ENCODE data around the gene CEP135. TPM values are rescaled to one million over a fixed set of nuclear protein-coding genes. Genes with fewer than 3 reads are reported as not detected.
A peak's percentile ranks its signal among the peaks of the same experiment; 100 is the strongest.

The CEP135 gene
- total RNA-seq, 1 experiment from 2014 or later: 19.1 TPM

DNA sequence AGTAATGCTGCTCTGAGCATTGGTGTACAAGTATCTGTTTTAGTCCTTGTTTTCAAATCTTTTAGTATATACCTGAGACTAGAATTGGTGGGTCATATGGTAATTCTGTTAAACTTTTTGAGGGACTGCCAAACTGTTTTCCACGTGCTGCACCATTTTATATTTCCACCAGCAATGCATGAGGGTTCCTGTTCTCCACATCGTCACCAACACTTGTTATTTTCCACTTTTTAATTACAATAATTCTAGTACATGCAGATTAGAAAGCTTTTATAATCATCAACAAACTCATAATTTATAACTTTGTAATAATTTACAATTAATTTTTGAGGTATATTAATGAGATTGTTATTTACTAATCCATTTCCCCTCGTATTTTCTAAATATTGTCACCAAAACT lies 79.4 kb downstream of the CEP135 start:
- ChIA-PET CTCF (no interaction called here), POLR2A (ENCODE audit: unreplicated experiment) (no interaction called here)
- Histone ChIP-seq H3K4me2 (ENCODE audit: low read length) (no peak overlapping the region), H3K4me3 (ENCODE audit: low read length) (no peak overlapping the region), H3F3A (ENCODE audit: low read length, unreplicated experiment) (no peaks in the 10 kb centered on the region), H3K27ac (ENCODE audit: low read length) (no peak overlapping the region), H3K27me3 (ENCODE audit: low read length) (no peaks in the 10 kb centered on the region), H3K36me3 (ENCODE audit: low read depth, low read length) (peaks cover 22% of the 10 kb centered on the region), H4K20me1 (ENCODE audit: low read length) (no peaks in the 10 kb centered on the region), H3K9me3 (ENCODE audit: low read length) (no peaks in the 10 kb centered on the region), H3K4me1 (ENCODE audit: insufficient read depth, low read length) (peaks cover 14% of the 10 kb centered on the region), H3K79me2 (ENCODE audit: low read length) (no peaks in the 10 kb centered on the region), H3K9me2 (replicated peaks; ENCODE audit: low read length) (no peaks in the 10 kb centered on the region), H2AFZ (ENCODE audit: low read length) (no peak overlapping the region), H3K9ac (ENCODE audit: low read length) (no peak overlapping the region)
- TF ChIP-seq, protein P1, sequence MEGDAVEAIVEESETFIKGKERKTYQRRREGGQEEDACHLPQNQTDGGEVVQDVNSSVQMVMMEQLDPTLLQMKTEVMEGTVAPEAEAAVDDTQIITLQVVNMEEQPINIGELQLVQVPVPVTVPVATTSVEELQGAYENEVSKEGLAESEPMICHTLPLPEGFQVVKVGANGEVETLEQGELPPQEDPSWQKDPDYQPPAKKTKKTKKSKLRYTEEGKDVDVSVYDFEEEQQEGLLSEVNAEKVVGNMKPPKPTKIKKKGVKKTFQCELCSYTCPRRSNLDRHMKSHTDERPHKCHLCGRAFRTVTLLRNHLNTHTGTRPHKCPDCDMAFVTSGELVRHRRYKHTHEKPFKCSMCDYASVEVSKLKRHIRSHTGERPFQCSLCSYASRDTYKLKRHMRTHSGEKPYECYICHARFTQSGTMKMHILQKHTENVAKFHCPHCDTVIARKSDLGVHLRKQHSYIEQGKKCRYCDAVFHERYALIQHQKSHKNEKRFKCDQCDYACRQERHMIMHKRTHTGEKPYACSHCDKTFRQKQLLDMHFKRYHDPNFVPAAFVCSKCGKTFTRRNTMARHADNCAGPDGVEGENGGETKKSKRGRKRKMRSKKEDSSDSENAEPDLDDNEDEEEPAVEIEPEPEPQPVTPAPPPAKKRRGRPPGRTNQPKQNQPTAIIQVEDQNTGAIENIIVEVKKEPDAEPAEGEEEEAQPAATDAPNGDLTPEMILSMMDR (conservative IDR thresholded peaks at IDR 0.05; ENCODE audit: low read depth, low read length): no peak
- TF ChIP-seq EZH2 (IDR thresholded peaks at IDR 0.05; ENCODE audit: low read length, unreplicated experiment) (no peak), EZH2phosphoT487 (IDR thresholded peaks at IDR 0.05; ENCODE audit: borderline replicate concordance, low read length) (no peak)
- no TSS peak for BruUV-seq (replicated peaks)
- intact Hi-C loops (cut with micrococcal nuclease): no loop called here
- ATAC-seq: no peak
- no peak for DNase-seq

- peak; percentile 52 for DNase-seq
- intact Hi-C loops (cut with micrococcal nuclease): no loop called here
Observed at GRCh38 chr4:56038487-56039162, 89.9 kb downstream of the CEP135 start.

DNA sequence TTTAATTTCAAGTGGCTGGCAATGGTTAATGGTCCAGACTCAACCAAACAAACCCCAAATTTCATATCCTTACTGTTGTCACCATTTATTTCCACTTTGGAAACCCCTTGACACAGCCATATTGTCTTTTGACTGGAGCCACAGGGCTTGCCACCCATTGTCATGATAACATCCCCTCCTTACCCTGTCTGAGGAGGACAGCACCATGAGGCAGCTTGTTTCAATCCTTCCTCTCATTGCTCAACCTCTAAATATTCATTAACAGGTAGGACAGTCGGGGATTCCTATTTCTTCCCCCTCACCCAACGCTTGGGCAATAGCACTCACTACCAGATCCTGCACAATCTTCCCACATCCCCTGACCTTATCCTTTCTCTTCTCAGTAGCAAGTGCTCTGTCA lies 92.1 kb downstream of the CEP135 start:
- ChIA-PET POLR2A (ENCODE audit: unreplicated experiment) (no interaction called here), CTCF (no interaction called here)
- H3K9me3 ChIP-seq (ENCODE audit: low read length): no peaks in the 10 kb centered on the region
- no peaks in the 10 kb centered on the region for H4K20me1 ChIP-seq (ENCODE audit: low read length)
- H3K27me3 ChIP-seq (ENCODE audit: low read length): peaks cover 36% of the 10 kb centered on the region
- H3K4me1 ChIP-seq (ENCODE audit: insufficient read depth, low read length): no peaks in the 10 kb centered on the region
- DNase-seq (no peak), ATAC-seq (no peak)
- no peaks in the 10 kb centered on the region for H3K9me2 ChIP-seq (replicated peaks; ENCODE audit: low read length)
- H3K36me3 ChIP-seq (ENCODE audit: low read depth, low read length): no peaks in the 10 kb centered on the region
- no peak overlapping the region for H3K9ac ChIP-seq (ENCODE audit: low read length)
- TF ChIP-seq EZH2 (IDR thresholded peaks at IDR 0.05; ENCODE audit: low read length, unreplicated experiment) (no peak), EZH2phosphoT487 (IDR thresholded peaks at IDR 0.05; ENCODE audit: borderline replicate concordance, low read length) (no peak)
- TF ChIP-seq, protein P1 (conservative IDR thresholded peaks at IDR 0.05; ENCODE audit: low read depth, low read length): no peak
- H2AFZ ChIP-seq (ENCODE audit: low read length): no peak overlapping the region
- no peak overlapping the region for H3K27ac ChIP-seq (ENCODE audit: low read length)
- intact Hi-C loops (cut with micrococcal nuclease): no loop called here
- H3K4me2 ChIP-seq (ENCODE audit: low read length): no peak overlapping the region
- BruUV-seq (replicated peaks): no TSS peak
- H3F3A ChIP-seq (ENCODE audit: low read length, unreplicated experiment): no peaks in the 10 kb centered on the region
- H3K79me2 ChIP-seq (ENCODE audit: low read length): no peaks in the 10 kb centered on the region
- H3K4me3 ChIP-seq (ENCODE audit: low read length): no peak overlapping the region

More at GRCh38 chr4:56038487-56039162, 89.9 kb downstream of the CEP135 start:
- no peaks in the 10 kb centered on the region for H3K4me1 ChIP-seq (ENCODE audit: insufficient read depth, low read length)
- no peak overlapping the region for H3K9ac ChIP-seq (ENCODE audit: low read length)
- POLR2A ChIA-PET (ENCODE audit: unreplicated experiment): no interaction called here
- no peaks in the 10 kb centered on the region for H4K20me1 ChIP-seq (ENCODE audit: low read length)
- H3K9me2 ChIP-seq (replicated peaks; ENCODE audit: low read length): no peaks in the 10 kb centered on the region
- H3F3A ChIP-seq (ENCODE audit: low read length, unreplicated experiment): no peaks in the 10 kb centered on the region
- no peak overlapping the region for H3K4me3 ChIP-seq (ENCODE audit: low read length)
- no peaks in the 10 kb centered on the region for H3K79me2 ChIP-seq (ENCODE audit: low read length)
- no peak overlapping the region for H2AFZ ChIP-seq (ENCODE audit: low read length)
- no peak overlapping the region for H3K4me2 ChIP-seq (ENCODE audit: low read length)
- H3K9me3 ChIP-seq (ENCODE audit: low read length): no peaks in the 10 kb centered on the region
- H3K27ac ChIP-seq (ENCODE audit: low read length): no peak overlapping the region
- ATAC-seq: no peak; the same call in 1 of the 2 replicates
- H3K36me3 ChIP-seq (ENCODE audit: low read depth, low read length): no peaks in the 10 kb centered on the region
- H3K27me3 ChIP-seq (ENCODE audit: low read length): peaks cover 27% of the 10 kb centered on the region
- TF ChIP-seq EZH2phosphoT487 (IDR thresholded peaks at IDR 0.05; ENCODE audit: borderline replicate concordance, low read length) (no peak), EZH2 (IDR thresholded peaks at IDR 0.05; ENCODE audit: low read length, unreplicated experiment) (no peak)
- TF ChIP-seq, protein P1 (conservative IDR thresholded peaks at IDR 0.05; ENCODE audit: low read depth, low read length): no peak
- BruUV-seq (replicated peaks): no TSS peak
- CTCF ChIA-PET: no interaction called here

Measured in PC-3 (cell line).